Mucosa of gallbladder (tissue), 1 donor: ENCODE measurements around the gene TIGD1. TPM values are rescaled to one million over a fixed set of nuclear protein-coding genes. Genes with fewer than 3 reads are reported as not detected.

ENCODE experiments used
- DNase-seq: peaks from one replicate; pipeline ENCODE4 v3.0.0-alpha.2; 2020; ENCODE audit warnings: low spot score
- total RNA-seq: library from RNA; stranded (reverse); gene quantifications from one replicate; pipeline ENCODE4 v1.2.1, GENCODE V29; 2021
- donor health status: DM: no; HTN: no; CAD: no.

TIGD1 gene
- total RNA-seq, 1 donor from 2014 or later = 4.6 TPM

GRCh38 chr2:232523682-232524597, 26.4 kb downstream of the TIGD1 start:
- no peak for DNase-seq

GRCh38 chr2:232523402-232523681, 27.0 kb downstream of the TIGD1 start:
- DNase-seq = no peak

- DNase-seq = no peak
Observed at GRCh38 chr2:232522623-232523401, 27.5 kb downstream of the TIGD1 start.

- DNase-seq = peak; percentile 47
Observed at GRCh38 chr2:232521959-232522622, 28.3 kb downstream of the TIGD1 start.

GRCh38 chr2:232521098-232521497, 29.3 kb downstream of the TIGD1 start:
- DNase-seq = no peak

GRCh38 chr2:232520489-232520888, 29.9 kb downstream of the TIGD1 start:
- no peak for DNase-seq

- DNase-seq = no peak
Observed at GRCh38 chr2:232519581-232520438, 30.5 kb downstream of the TIGD1 start, which contains the start of gene PRSS56. TSS of gene PRSS56 (plus strand) at chr2:232520388. CDS start at chr2:232520599, 211 bp downstream.

- no peak for DNase-seq
Observed at GRCh38 chr2:232518844-232519243, 31.5 kb downstream of the TIGD1 start.

- no peak for DNase-seq
Observed at GRCh38 chr2:232516551-232516950, 33.8 kb downstream of the TIGD1 start.

GRCh38 chr2:232515639-232516038, 34.7 kb downstream of the TIGD1 start:
- DNase-seq = no peak

- no peak for DNase-seq
Observed at GRCh38 chr2:232513353-232513752, 37.0 kb downstream of the TIGD1 start.

- DNase-seq = no peak
Observed at GRCh38 chr2:232512602-232513001, 37.8 kb downstream of the TIGD1 start.

GRCh38 chr2:232511336-232511890, 38.9 kb downstream of the TIGD1 start:
- DNase-seq = no peak

GRCh38 chr2:232508251-232508650, 42.1 kb downstream of the TIGD1 start:
- no peak for DNase-seq

- DNase-seq = no peak
Observed at GRCh38 chr2:232506709-232507108, 43.6 kb downstream of the TIGD1 start.

GRCh38 chr2:232505856-232506255, 44.5 kb downstream of the TIGD1 start:
- no peak for DNase-seq

GRCh38 chr2:232504438-232504837, 45.9 kb downstream of the TIGD1 start:
- DNase-seq = no peak

GRCh38 chr2:232503809-232504323, 46.5 kb downstream of the TIGD1 start:
- DNase-seq = no peak

GRCh38 chr2:232502911-232503808, 47.2 kb downstream of the TIGD1 start:
- DNase-seq = peak; percentile 24

GRCh38 chr2:232502511-232502910, 47.8 kb downstream of the TIGD1 start:
- DNase-seq = no peak
